Urinary bladder (tissue), 4 donors: ENCODE results near the gene MSN. TPM values are rescaled to one million over a fixed set of nuclear protein-coding genes. Genes with fewer than 3 reads are reported as not detected.
"Not testable (repeated sequence)": the region's sequence is repeated elsewhere in the genome, so short reads cannot be mapped to it uniquely, and the experiment has no call there.

ENCODE experiments used
- DNase-seq: peaks from one replicate; pipeline ENCODE4 v3.0.0-alpha.2; 2015; ENCODE audit errors: extremely low spot score
- H3K27ac ChIP-seq: one replicate; pipeline ENCODE4 v1.5.1; 2013; ENCODE audit warnings: low read depth, mild to moderate bottlenecking, moderate library complexity
- H3K36me3 ChIP-seq: one replicate; pipeline ENCODE4 v1.6.1; 2013; ENCODE audit warnings: mild to moderate bottlenecking, moderate library complexity; ENCODE audit not compliant: insufficient read depth
- H3K4me1 ChIP-seq: one replicate; pipeline ENCODE4 v1.6.1; 2013; ENCODE audit warnings: mild to moderate bottlenecking, moderate library complexity; ENCODE audit not compliant: insufficient read depth
- H3K4me3 ChIP-seq: one replicate; pipeline ENCODE4 v1.5.1; 2013; ENCODE audit warnings: low read depth, low read length
- WGBS: extraction: QIAGEN DNeasy Blood & Tissue Kit; methylation state at CpG from one replicate; pipeline ENCODE4 v1.1.7; 2013; 5-methylcytosine and 5-hydroxymethylcytosine counted together
- polyA plus RNA-seq: library from polyadenylated mRNA; stranded (reverse); fragments of 200-250 nt; gene quantifications from one replicate; pipeline ENCODE4 v1.2.3, GENCODE V29; 2013
- total RNA-seq: library from RNA; depleted of rRNA; stranded (reverse); fragments of >200 nt; gene quantifications from one replicate; pipeline ENCODE4 v1.2.3, GENCODE V29; 2014
- donor health status: healthy with polysubstance abuse.
- donor health status: healthy.

Gene MSN
- total and polyA plus RNA-seq, 2 donors: 76.3 to 184 TPM

DNA sequence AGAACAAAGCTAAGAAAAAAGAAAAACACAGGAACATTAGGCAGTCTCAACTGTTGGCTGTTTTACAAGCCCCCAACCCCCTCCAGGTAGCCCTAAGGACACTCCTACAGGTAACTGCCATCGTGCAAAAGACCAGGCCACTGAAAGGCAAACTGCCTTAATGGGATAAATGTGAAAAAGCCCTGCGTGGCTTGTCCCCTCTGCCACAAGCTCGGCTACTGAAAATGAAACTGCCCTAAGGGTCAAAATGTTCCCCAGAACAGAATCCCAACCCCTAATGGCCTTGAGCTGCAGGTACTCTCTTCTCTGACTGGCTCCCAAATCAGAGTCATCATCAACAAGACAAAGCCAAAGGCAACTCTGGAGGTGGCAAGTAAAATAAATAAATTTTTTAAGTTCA lies 84.8 kb downstream of the MSN start:
- H3K4me3 ChIP-seq: no peak overlapping the region
- WGBS: 74% methylated on average over 3 of the region's 3 CpGs
- DNase-seq: no peak
- no peaks in the 10 kb centered on the region for H3K4me1 ChIP-seq
- no peak overlapping the region for H3K27ac ChIP-seq
- no peaks in the 10 kb centered on the region for H3K36me3 ChIP-seq

DNA sequence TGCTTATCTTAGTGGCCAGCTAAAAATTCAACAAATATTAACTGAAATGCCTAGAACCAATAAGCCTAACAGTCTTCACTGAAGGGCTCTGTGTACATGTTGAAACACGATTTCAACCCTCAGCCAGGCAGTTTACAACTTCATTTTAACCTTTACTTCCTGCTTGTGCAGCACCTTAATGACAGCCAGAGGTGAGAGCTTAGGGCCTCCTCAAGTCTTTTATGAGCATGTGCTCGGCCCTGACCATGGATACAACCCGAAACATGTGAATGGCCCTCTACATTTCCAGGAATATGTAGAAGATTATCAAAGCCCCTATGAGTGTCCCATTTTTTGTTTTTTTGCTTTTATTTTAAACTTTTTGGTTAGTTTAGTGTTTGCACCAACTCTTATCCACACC lies 88.3 kb downstream of the MSN start:
- Histone ChIP-seq H3K27ac (no peak overlapping the region), H3K4me1 (no peaks in the 10 kb centered on the region), H3K36me3 (no peaks in the 10 kb centered on the region), H3K4me3 (no peak overlapping the region)
- no peak for DNase-seq
- WGBS: 57% methylated on average over 3 of the region's 3 CpGs

DNA sequence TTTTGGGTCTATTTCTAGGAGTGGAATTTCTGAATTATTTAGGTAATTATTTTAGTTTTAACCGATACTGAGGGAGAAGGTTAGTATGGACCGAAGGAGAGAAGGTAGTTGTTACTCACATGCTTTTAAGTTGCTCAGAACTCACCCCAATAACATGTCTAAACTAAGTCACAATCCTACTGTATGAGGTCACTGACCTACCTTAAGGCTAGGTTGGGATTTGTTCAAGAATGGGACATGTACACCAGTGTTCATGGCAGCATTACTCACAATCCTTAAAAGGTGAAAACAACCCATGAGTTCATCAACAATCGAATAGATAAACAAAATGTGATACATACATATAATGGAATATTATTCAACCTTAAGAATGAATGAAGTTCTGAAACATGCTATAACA lies 90.5 kb downstream of the MSN start:
- 91% methylated on average over 3 of the region's 3 CpGs for WGBS
- H3K4me3 ChIP-seq: no peak overlapping the region
- no peak overlapping the region for H3K27ac ChIP-seq
- no peak for DNase-seq
- no peaks in the 10 kb centered on the region for H3K36me3 ChIP-seq
- H3K4me1 ChIP-seq: no peaks in the 10 kb centered on the region

DNA sequence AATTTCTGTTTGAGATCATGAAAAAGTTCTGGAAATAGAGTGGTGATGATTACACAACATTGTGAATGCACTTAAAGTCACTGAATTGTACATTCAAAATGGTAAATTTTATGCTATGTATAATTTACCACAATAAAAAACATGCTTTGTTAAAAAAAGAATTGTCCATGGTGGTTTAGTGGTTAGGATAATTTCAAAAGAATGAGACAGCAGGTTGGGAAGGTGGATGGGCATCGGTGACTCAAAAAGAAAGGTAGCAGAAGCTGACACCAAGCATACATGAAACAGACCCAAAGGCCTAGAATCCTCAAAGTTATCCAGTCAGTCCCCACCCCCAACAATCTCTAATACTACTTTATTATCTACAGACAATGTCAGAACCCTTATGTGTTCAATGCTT lies 91.1 kb downstream of the MSN start:
- Histone ChIP-seq H3K4me3 (no peak overlapping the region), H3K27ac (no peak overlapping the region), H3K4me1 (no peaks in the 10 kb centered on the region), H3K36me3 (no peaks in the 10 kb centered on the region)
- DNase-seq: no peak
- 100% methylated on average over 1 of the region's 1 CpG for WGBS

DNA sequence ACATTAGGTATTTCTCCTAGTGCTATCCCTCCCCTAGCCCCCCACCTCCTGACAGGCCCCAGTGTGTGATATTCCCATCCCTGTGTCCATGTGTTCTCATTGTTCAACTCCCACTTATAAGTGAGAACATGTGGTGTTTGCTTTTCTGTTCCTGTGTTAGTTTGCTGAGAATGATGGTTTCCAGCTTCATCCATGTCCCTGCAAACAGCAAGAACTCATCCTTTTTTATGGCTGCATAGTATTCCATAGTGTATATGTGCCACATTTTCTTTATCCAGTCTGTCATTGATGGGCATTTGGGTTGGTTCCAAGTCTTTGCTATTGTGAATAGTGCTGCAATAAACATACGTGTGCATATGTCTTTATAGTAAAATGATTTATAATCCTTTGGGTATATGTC lies 92.1 kb downstream of the MSN start:
- H3K27ac ChIP-seq, H3K36me3 ChIP-seq, DNase-seq, H3K4me3 ChIP-seq, H3K4me1 ChIP-seq: not testable (repeated sequence)
- 83% methylated on average over 1 of the region's 1 CpG for WGBS

DNA sequence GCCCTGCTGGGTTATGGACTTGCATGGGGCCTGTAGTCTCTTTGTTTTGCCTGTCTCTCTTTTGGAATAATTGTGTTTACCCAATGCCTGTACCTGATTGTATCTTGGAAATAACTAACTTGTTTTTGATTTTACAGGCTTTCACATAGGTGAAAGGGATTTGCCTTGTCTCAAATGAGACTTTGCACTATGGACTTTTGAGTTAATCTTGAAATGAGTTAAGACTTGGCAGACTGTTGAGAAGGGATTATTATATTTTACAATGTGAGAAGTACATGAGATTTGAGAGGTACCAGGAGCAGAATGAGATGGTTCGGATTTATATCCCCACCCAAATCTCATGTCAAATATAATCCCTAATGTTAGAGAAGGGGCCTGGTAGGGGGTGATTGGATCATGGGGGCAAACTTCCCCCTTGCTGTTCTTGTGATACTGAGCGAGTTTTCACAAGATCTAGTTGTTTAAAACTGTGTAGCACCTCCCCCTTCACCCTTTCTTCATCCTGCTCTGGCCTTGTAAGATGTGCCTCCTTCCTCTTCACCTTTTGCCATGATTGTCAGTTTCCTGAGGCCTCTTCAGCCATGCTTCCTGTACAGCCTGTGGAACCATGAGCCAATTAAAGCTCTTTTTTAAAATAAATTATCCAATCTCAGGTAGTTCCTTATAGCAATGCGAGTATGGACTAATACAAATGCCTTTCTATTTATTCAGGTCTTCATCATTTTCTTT lies 102.3 kb downstream of the MSN start:
- WGBS: 61% methylated on average over 3 of the region's 3 CpGs
- DNase-seq: no peak
- Histone ChIP-seq H3K27ac (no peak overlapping the region), H3K4me3 (no peak overlapping the region), H3K36me3 (no peaks in the 10 kb centered on the region), H3K4me1 (no peaks in the 10 kb centered on the region)

DNA sequence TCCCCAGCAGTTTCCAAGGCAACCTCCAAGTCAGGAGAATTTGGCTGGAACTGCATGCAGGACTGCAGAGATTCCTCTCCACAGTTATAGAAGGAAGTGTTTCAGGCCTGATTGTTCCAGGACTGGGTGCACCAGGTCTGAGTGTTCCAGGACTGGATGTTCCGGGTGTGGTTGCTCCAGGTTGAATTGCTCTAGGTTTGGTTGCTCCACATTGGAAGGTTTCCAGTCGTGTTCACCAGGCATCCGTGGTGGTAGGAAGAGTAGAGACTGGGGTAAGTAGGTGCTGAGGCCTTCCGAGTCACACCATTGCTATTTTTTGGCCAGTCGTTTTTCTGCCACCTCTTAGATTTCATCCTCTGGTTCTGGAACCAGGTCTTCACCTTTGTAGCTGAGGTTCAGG lies 105.4 kb downstream of the MSN start:
- H3K36me3 ChIP-seq: no peaks in the 10 kb centered on the region
- no peak overlapping the region for H3K4me3 ChIP-seq
- DNase-seq: no peak
- H3K27ac ChIP-seq: no peak overlapping the region
- WGBS: 90% methylated on average over 5 of the region's 5 CpGs
- H3K4me1 ChIP-seq: no peaks in the 10 kb centered on the region

DNA sequence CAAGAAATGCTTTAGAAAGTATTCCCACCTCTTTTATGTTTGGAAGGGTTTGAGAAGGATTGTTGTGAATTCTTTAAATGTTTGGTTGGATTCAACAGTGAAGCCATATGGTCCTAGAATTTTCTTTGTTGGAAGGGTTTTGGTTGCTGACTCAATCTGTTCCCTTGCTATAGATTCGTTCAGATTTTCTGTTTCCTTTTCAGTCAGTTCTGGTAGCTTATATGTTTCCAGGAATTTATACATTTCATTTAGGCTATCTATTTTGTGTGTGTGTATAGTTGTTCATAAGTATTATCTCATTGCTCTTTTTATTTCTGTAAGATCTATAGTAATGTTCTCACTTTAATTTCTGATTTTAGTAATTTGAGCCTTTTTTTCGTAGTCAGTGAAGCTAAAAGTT lies 114.4 kb downstream of the MSN start:
- Histone ChIP-seq H3K36me3 (no peaks in the 10 kb centered on the region), H3K4me1 (no peaks in the 10 kb centered on the region), H3K4me3 (no peak overlapping the region), H3K27ac (no peak overlapping the region)
- 87% methylated on average over 2 of the region's 2 CpGs for WGBS
- no peak for DNase-seq

DNA sequence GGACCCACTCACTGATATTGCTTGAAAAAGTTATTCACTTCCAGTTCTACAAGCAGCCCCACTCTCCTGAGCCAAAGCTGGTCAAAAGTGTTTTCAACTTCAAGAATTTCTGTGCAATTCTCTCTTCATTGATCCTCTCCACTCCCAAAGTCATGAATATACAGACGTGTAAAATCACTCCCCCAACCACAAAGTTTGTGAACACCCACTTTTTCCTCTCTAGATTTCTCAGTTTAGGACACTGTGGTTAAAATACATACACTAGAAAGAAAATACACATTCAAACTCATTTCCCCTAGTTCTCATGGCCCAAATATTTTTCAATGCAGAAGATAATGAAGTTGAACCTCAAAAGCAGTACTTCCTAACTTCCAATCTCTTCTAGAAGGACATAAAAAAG lies 116.3 kb downstream of the MSN start:
- H3K36me3 ChIP-seq: no peaks in the 10 kb centered on the region
- no peak overlapping the region for H3K27ac ChIP-seq
- H3K4me3 ChIP-seq: no peak overlapping the region
- no peak for DNase-seq
- no peaks in the 10 kb centered on the region for H3K4me1 ChIP-seq
- 78% methylated on average over 1 of the region's 1 CpG for WGBS

Other genes with a start within 250 kb of the MSN start
- 12.6 TPM for gene LAS1L, start 132.9 kb upstream of the MSN start, total RNA-seq
- 28.9 TPM for gene LAS1L, start 132.9 kb upstream of the MSN start, polyA plus RNA-seq